ENCODE measurements around the gene HCST.

- TF ChIP-seq EZH2 (IDR thresholded peaks at IDR 0.05; ENCODE audit: borderline replicate concordance, low read length) (no peak), CTCF (conservative IDR thresholded peaks at IDR 0.05 in 1 of 2, IDR thresholded peaks at IDR 0.05 in 1 of 2; ENCODE audit: extremely low read depth in 1 of 2, insufficient read depth in 1 of 2, low read depth in 1 of 2, low read length in 2 of 2) (no peak)
These were observed 30.1 kb upstream of the HCST start for GRCh38 chr19:35872180-35872579.

Measured in mammary epithelial cell (primary cell).